ENCODE data around the gene TBC1D22A.

- no peak for TF ChIP-seq POLR2A (IDR thresholded peaks at IDR 0.05; ENCODE audit: low read length)
- TF ChIP-seq GATA1 (IDR thresholded peaks at IDR 0.05; ENCODE audit: low read depth, low read length) = no peak
Observed at GRCh38 chr22:47055921-47056320, 293.5 kb downstream of the TBC1D22A start.
